Spleen (tissue), 11 donors: ENCODE results near the gene CIITA. TPM values are rescaled to one million over a fixed set of nuclear protein-coding genes. Genes with fewer than 3 reads are reported as not detected.

Experiments
- DNase-seq: peaks from one replicate; pipeline ENCODE4 v3.0.0-alpha.2; 2020
- H3K27ac ChIP-seq, 8 donors: fragments of 200-600 bp; sonication (generic) in 7 of 8; 1 replicate in 4 of 8; 2 replicates in 4 of 8; pipeline versions ENCODE4 v1.5.0 to v1.8.0; 2016 to 2021; ENCODE audit warnings: inconsistent platforms in 4 of 8, mild to moderate bottlenecking in 4 of 8, moderate library complexity in 1 of 8
- H3K27me3 ChIP-seq, 7 donors: fragments of 200-600 bp; sonication (generic) in 6 of 7; replicated peaks in 1 of 7; 1 replicate in 4 of 7; 2 replicates in 3 of 7; pipeline versions ENCODE4 v1.5.0 to v1.8.0; 2016 to 2021; ENCODE audit warnings: inconsistent platforms in 3 of 7, mild to moderate bottlenecking in 1 of 7
- H3K36me3 ChIP-seq, 6 donors: fragments of 200-600 bp; sonication (generic) in 5 of 6; 1 replicate in 4 of 6; 2 replicates in 2 of 6; pipeline versions ENCODE4 v1.5.0 to v1.8.0; 2016 to 2021; ENCODE audit warnings: inconsistent platforms in 2 of 6
- H3K4me1 ChIP-seq, 6 donors: fragments of 200-600 bp; sonication (generic) in 5 of 6; 1 replicate in 3 of 6; 2 replicates in 3 of 6; pipeline versions ENCODE4 v1.5.0 to v1.8.0; 2016 to 2021; ENCODE audit warnings: inconsistent platforms in 3 of 6
- H3K4me3 ChIP-seq, 8 donors: fragments of 200-600 bp; sonication (generic) in 7 of 8; 1 replicate in 4 of 8; 2 replicates in 4 of 8; pipeline versions ENCODE4 v1.5.0 to v1.8.0; 2016 to 2021; ENCODE audit warnings: inconsistent platforms in 4 of 8, mild to moderate bottlenecking in 4 of 8, moderate library complexity in 2 of 8
- H3K9me3 ChIP-seq, 8 donors: fragments of 200-600 bp; sonication (generic) in 7 of 8; 1 replicate in 4 of 8; 2 replicates in 4 of 8; pipeline versions ENCODE4 v1.5.0 to v1.8.0; 2016 to 2021; ENCODE audit warnings: inconsistent platforms in 4 of 8
- POLR2A ChIP-seq, 3 donors: fragments of 450-650 bp; IDR thresholded peaks; one replicate each; pipeline ENCODE4 v1.5.1; 2017; ENCODE audit warnings: antibody characterized with exemption in 3 of 3, mild to moderate bottlenecking in 1 of 3
- POLR2AphosphoS5 ChIP-seq, 3 donors: sonication (generic); formaldehyde crosslinking; IDR thresholded peaks; one replicate each; pipeline ENCODE4 v1.5.1; 2017; ENCODE audit warnings: antibody characterized with exemption in 3 of 3
- WGBS, 5 donors: extraction: QIAGEN DNeasy Blood & Tissue Kit in 3 of 5; methylation state at CpG; one replicate each; pipeline versions ENCODE4 v1.1.5 to v1.1.7; 2013 to 2018; 5-methylcytosine and 5-hydroxymethylcytosine counted together
- intact Hi-C: fragments of 100-400 bp; cut with DNase I; formaldehyde crosslinking; loops from one replicate; pipeline ENCODE4 v1.15.0; 2023; ENCODE audit warnings: low total_unique reads
- polyA plus RNA-seq, 3 donors: library from polyadenylated mRNA; stranded (reverse); fragments of 200-250 nt; gene quantifications; one replicate each; pipeline ENCODE4 v1.2.1, GENCODE V29; 2013
- total RNA-seq, 7 donors: library from RNA; depleted of rRNA in 3 of 7; stranded (reverse); fragments of >200 nt in 3 of 7; fragmentation: NEBNext Ultra II Directional in 4 of 7; extraction: Animal tissue kit (Norgen Biotek cat#: 25700) in 4 of 7; gene quantifications; one replicate each; pipeline versions ENCODE4 v1.1.0 to v1.2.1, GENCODE V29; 2016 to 2021
- TF ChIP-seq, protein P1 (sequence below), 11 experiments: fragments of 200-600 bp in 7 of 11; fragments of 450-650 bp in 4 of 11; sonication (generic) in 4 of 11; IDR thresholded peaks in 8 of 11; conservative IDR thresholded peaks in 3 of 11; 1 replicate in 7 of 11; 2 replicates in 4 of 11; pipeline versions ENCODE4 v1.4.0 to v1.8.0; 2016 to 2021; ENCODE audit warnings: antibody characterized with exemption in 11 of 11, inconsistent platforms in 4 of 11, mild to moderate bottlenecking in 1 of 11
- donor health status: healthy with polysubstance abuse.
- donor health status: DM: no; HTN: no; CAD: no; lungs with moderate emphysema.
- donor health status: DM: no; HTN: no; CAD: no.
- donor health status: Bipolar disorder and iron deficiency.
- donor health status: healthy.
- donor health status: DM: no; HTN: no; CAD: no.
- donor health status: DM: yes; HTN: yes; CAD: no.

Gene CIITA
- total and polyA plus RNA-seq, 10 donors, result 67.0 to 179 (median 125) TPM

DNA sequence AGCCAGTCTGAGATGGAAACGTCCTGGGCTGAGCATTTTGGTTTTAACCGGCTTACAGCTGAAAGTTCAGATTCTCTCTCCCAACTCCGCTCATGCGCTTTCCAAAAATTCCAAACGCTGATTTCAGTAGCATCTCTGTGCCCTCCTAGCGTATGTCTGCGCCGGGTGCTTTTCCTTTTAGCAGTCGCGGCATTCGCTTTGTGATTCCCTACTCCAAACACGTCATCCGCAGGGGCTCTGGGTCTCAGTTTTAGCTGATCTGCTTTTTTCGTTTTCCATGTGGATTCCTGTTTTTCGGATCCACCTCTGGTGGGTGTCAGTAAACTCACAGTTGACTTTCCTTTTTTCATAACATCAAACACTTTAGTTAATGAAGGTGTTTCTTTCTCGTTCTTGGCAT, 36.3 kb upstream of the CIITA start:
- Histone ChIP-seq H3K27me3 (no peaks in the 10 kb centered on the region), H3K27ac (no peak overlapping the region), H3K4me1 (peaks cover 4 to 21% (median 15%) of the 10 kb centered on the region in 6 donors), H3K4me3 (no peak overlapping the region), H3K36me3 (no peaks in the 10 kb centered on the region), H3K9me3 (peaks cover 0 to 4% (median 0%) of the 10 kb centered on the region in 8 donors)
- DNase-seq, result peak; percentile 54
- 89 to 92% (median 91%) methylated on average over 16 of the region's 16 CpGs for whole genome bisulfite sequencing, 5 donors
- intact Hi-C loops, result no loop called here
- TF ChIP-seq POLR2A (IDR thresholded peaks at IDR 0.05) (no peak), POLR2AphosphoS5 (IDR thresholded peaks at IDR 0.05) (no peak)
- TF ChIP-seq, protein P1, sequence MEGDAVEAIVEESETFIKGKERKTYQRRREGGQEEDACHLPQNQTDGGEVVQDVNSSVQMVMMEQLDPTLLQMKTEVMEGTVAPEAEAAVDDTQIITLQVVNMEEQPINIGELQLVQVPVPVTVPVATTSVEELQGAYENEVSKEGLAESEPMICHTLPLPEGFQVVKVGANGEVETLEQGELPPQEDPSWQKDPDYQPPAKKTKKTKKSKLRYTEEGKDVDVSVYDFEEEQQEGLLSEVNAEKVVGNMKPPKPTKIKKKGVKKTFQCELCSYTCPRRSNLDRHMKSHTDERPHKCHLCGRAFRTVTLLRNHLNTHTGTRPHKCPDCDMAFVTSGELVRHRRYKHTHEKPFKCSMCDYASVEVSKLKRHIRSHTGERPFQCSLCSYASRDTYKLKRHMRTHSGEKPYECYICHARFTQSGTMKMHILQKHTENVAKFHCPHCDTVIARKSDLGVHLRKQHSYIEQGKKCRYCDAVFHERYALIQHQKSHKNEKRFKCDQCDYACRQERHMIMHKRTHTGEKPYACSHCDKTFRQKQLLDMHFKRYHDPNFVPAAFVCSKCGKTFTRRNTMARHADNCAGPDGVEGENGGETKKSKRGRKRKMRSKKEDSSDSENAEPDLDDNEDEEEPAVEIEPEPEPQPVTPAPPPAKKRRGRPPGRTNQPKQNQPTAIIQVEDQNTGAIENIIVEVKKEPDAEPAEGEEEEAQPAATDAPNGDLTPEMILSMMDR (IDR thresholded peaks at IDR 0.05 in 8 of 11, conservative IDR thresholded peaks at IDR 0.05 in 3 of 11), result no peak

DNA sequence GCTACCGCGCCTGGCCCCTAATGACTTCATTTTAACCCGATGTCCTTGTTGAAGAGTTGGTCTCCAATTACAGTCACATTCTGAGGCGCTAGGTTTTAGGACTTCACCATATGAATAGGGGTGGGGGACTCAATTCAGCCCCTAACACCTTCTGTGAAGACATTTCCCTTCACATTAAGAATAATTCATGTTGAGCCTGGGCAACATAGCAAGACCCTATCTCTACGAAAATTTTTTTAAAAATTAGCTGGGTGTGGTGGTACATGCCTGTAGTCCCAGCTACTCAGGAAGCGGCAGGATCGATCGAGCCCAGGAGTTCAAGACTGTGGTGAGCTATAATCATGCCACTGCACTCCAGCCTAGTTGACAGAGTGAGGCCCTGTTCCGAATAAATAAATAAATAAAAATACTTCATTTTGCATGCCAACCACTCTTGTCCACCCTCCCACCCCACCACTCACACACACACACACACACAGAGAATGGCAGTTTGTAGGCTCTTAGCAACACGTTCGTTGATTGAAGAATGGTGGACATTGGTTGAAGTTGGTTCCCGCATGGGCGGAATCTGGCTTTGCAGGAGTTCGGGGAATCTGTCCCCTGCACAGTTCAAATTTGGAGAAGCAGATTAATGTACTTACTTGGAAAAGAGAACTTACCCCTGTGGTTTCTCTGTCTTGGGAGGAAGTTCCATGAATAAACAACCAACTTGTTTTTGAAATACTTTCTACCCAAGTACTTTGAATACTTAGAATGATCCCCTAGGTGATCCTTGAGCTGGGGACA, 30.6 kb upstream of the CIITA start:
- H3K4me3 ChIP-seq, result peak overlapping the region in 1 of 8 donors; percentile 31
- no peaks in the 10 kb centered on the region for H3K9me3 ChIP-seq
- H3K27ac ChIP-seq, result peak overlapping the region in 7 of 8 donors; percentile 45 to 84 (median 72)
- WGBS, 5 donors, result 71 to 85% (median 76%) methylated on average over 14 of the region's 14 CpGs
- intact Hi-C loops, result no loop called here
- no peak for DNase-seq
- peaks cover 4 to 64% (median 32%) of the 10 kb centered on the region in 6 donors for H3K4me1 ChIP-seq
- TF ChIP-seq, protein P1 (IDR thresholded peaks at IDR 0.05 in 8 of 11, conservative IDR thresholded peaks at IDR 0.05 in 3 of 11), result no peak
- TF ChIP-seq POLR2AphosphoS5 (IDR thresholded peaks at IDR 0.05) (no peak), POLR2A (IDR thresholded peaks at IDR 0.05) (no peak)
- no peaks in the 10 kb centered on the region for H3K36me3 ChIP-seq
- H3K27me3 ChIP-seq, result no peaks in the 10 kb centered on the region

DNA sequence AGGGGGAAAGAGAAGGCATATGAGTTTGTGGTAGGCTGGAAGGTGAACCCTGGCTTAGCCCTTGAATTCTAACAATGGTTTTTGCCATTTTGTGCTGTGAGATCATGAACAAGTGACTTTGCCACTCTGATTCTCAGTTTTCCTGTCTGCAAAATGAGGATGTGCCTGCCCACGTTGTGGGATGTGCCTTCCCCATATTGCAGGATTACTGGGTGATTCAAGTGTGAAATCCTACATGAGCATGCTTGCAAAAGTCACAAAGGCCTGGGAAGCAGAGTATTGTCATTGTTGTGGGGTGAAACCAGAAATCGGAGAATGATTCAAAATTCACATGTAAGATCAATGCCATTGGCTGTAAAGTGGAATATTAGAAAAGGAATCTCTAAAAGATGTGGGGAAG, 29.8 kb upstream of the CIITA start:
- WGBS, 5 donors, result 30 to 48% (median 42%) methylated on average over 2 of the region's 2 CpGs
- no peak for DNase-seq
- peak overlapping the region in 7 of 8 donors; percentile 45 to 84 (median 72) for H3K27ac ChIP-seq
- H3K9me3 ChIP-seq, result no peaks in the 10 kb centered on the region
- intact Hi-C loops, result no loop called here
- no peaks in the 10 kb centered on the region for H3K27me3 ChIP-seq
- H3K4me3 ChIP-seq, result peak overlapping the region in 1 of 8 donors; percentile 31
- peaks cover 4 to 72% (median 39%) of the 10 kb centered on the region in 6 donors for H3K4me1 ChIP-seq
- TF ChIP-seq, protein P1 (IDR thresholded peaks at IDR 0.05 in 8 of 11, conservative IDR thresholded peaks at IDR 0.05 in 3 of 11), result no peak
- TF ChIP-seq POLR2A (IDR thresholded peaks at IDR 0.05) (no peak), POLR2AphosphoS5 (IDR thresholded peaks at IDR 0.05) (no peak)
- no peaks in the 10 kb centered on the region for H3K36me3 ChIP-seq

DNA sequence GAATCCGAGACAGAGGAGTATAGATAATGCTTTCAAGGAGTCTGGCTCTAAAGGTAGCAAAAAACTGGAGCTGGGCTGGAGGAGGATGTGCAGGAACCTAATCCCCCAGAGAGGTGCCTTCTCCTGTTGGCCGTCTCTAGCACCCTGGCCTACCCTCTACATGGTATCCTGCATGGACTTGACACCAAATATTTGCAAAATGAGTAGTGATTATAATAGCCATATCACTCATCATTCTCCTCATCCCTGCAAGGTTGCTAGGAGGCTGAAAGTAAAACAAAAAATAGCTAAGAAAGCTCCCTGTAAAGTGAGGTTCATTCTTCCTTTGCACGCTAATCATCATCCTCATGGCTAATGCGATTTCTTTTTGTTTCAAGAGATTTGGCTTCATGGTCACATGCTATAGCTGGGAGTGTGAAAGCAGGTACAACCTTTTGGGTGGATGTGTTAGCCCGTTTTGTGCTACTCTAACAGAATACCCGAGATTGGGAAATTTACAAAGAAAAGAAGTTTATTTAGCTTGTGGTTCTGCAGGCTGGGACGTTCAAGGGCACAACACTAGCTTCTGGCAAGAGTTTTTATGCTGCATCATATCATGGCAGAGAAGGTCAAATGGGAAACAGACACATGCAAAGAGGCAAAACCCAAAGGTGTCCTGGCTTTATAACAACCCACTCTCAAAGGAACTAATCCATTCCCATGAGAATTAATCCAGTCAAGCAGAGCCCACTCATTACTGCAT, 27.1 kb upstream of the CIITA start:
- no peak for TF ChIP-seq POLR2AphosphoS5 (IDR thresholded peaks at IDR 0.05)
- no peak for TF ChIP-seq POLR2A (IDR thresholded peaks at IDR 0.05)
- TF ChIP-seq, protein P1 (IDR thresholded peaks at IDR 0.05 in 8 of 11, conservative IDR thresholded peaks at IDR 0.05 in 3 of 11), result no peak
- Histone ChIP-seq H3K4me1 (peaks cover 0 to 66% (median 33%) of the 10 kb centered on the region in 6 donors), H3K27me3 (no peaks in the 10 kb centered on the region), H3K9me3 (no peaks in the 10 kb centered on the region), H3K27ac (no peak overlapping the region), H3K4me3 (no peak overlapping the region), H3K36me3 (no peaks in the 10 kb centered on the region)
- no peak for DNase-seq
- intact Hi-C loops, result no loop called here
- WGBS, 5 donors, result 66 to 84% (median 84%) methylated on average over 7 of the region's 7 CpGs
